H1 (cell line): ENCODE data around the gene TBC1D22A.

ENCODE experiments used
- EGR1 ChIP-seq: IDR thresholded peaks from 2 replicates; pipeline ENCODE4 v1.6.1; 2011; ENCODE audit warnings: low read depth, low read length, borderline replicate concordance
- JUND ChIP-seq: IDR thresholded peaks from 2 replicates; pipeline ENCODE4 v1.6.1; 2011; ENCODE audit warnings: mild to moderate bottlenecking, improper control_type of control experiment, low read length
- POLR2A ChIP-seq, 2 experiments: IDR thresholded peaks; 1 replicate in 1 of 2; 2 replicates in 1 of 2; pipeline ENCODE4 v1.6.1; 2011; ENCODE audit warnings: low read depth in 2 of 2, low read length in 2 of 2, mild to moderate bottlenecking in 2 of 2; ENCODE audit errors: control extremely low read depth in 1 of 2

DNA sequence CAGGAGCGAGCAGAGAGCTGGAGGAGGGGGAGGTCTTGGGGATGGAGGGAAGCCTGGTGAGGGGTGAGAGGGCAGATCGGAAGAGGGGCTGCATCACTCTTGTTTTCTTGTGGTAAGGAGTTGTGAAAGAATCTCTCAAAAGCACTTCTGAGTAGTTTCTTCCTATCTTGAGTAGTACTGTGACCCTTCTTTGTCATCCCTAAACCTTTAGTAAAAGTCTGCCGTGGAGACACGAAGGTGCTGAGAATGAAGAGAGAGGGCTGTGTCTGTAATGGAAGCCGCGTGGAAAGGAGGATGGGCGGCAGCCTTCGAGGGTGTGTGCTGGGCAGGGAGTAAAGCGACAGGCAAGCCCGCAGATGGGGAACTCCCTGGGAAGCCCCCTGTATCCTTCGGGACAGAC is 237.8 kb downstream of the TBC1D22A start:
- TF ChIP-seq EGR1 (no peak), JUND (no peak), POLR2A (IDR thresholded peaks at IDR 0.05; ENCODE audit: control extremely low read depth in 1 of 2, low read depth in 2 of 2, low read length in 2 of 2) (no peak)
